Gastroesophageal sphincter (tissue), 4 donors: ENCODE results near the gene IGF2R. TPM values are rescaled to one million over a fixed set of nuclear protein-coding genes. Genes with fewer than 3 reads are reported as not detected.
A peak's percentile ranks its signal among the peaks of the same experiment; 100 is the strongest.

ENCODE experiments used
- ATAC-seq: fragments of 150-250 bp; one replicate; pipeline ENCODE4 v1.9.1; 2016; ENCODE audit warnings: mild to moderate bottlenecking, moderate library complexity
- H3K27ac ChIP-seq, 4 donors: fragments of 200-600 bp; sonication (generic) in 3 of 4; 1 replicate in 3 of 4; 2 replicates in 1 of 4; pipeline ENCODE4 v1.5.1; 2016 to 2019
- H3K27me3 ChIP-seq: fragments of 200-600 bp; sonication (generic); one replicate; pipeline ENCODE4 v1.5.1; 2019
- H3K36me3 ChIP-seq, 2 donors: fragments of 200-600 bp; sonication (generic); one replicate each; pipeline ENCODE4 v1.5.1; 2019; ENCODE audit warnings: control low read depth in 1 of 2
- H3K4me1 ChIP-seq, 3 donors: fragments of 200-600 bp; sonication (generic); 1 replicate in 2 of 3; 2 replicates in 1 of 3; pipeline ENCODE4 v1.5.1; 2016 to 2019; ENCODE audit warnings: control low read depth in 2 of 3
- H3K4me3 ChIP-seq, 2 donors: fragments of 200-600 bp; sonication (generic); one replicate each; pipeline ENCODE4 v1.5.1; 2019; ENCODE audit warnings: mild to moderate bottlenecking in 1 of 2, moderate library complexity in 1 of 2
- H3K9me3 ChIP-seq, 3 donors: fragments of 200-600 bp; sonication (generic); one replicate each; pipeline ENCODE4 v1.5.1; 2017 to 2019; ENCODE audit warnings: control low read depth in 2 of 3
- CTCF ChIP-seq, 4 experiments: fragments of 200-600 bp in 2 of 4; fragments of 450-650 bp in 2 of 4; sonication (generic) in 1 of 4; IDR thresholded peaks; one replicate each; pipeline ENCODE4 v1.5.1; 2017 to 2019; ENCODE audit warnings: antibody characterized with exemption in 4 of 4, mild to moderate bottlenecking in 2 of 4, moderate library complexity in 2 of 4
- EP300 ChIP-seq: sonication (generic); formaldehyde crosslinking; IDR thresholded peaks from one replicate; pipeline ENCODE4 v1.6.1; 2017; ENCODE audit warnings: antibody characterized with exemption, mild to moderate bottlenecking
- POLR2A ChIP-seq, 2 donors: fragments of 450-650 bp; IDR thresholded peaks; one replicate each; pipeline ENCODE4 v1.6.1; 2017; ENCODE audit warnings: antibody characterized with exemption in 2 of 2, mild to moderate bottlenecking in 2 of 2, moderate library complexity in 1 of 2
- POLR2AphosphoS5 ChIP-seq: sonication (generic); formaldehyde crosslinking; IDR thresholded peaks from one replicate; pipeline ENCODE4 v1.6.1; 2017; ENCODE audit warnings: antibody characterized with exemption
- WGBS, 2 donors: methylation state at CpG; one replicate each; pipeline ENCODE4 v1.1.5; 2018; ENCODE audit warnings: low coverage in 1 of 2; 5-methylcytosine and 5-hydroxymethylcytosine counted together
- total RNA-seq, 4 donors: library from RNA; depleted of rRNA; stranded (reverse); fragments of >200 nt; gene quantifications; one replicate each; pipeline ENCODE4 v1.1.0, GENCODE V29; 2016

Gene IGF2R
- total RNA-seq, 4 donors from 2014 or later, result 47.9 to 81.3 (median 52.7) TPM

DNA sequence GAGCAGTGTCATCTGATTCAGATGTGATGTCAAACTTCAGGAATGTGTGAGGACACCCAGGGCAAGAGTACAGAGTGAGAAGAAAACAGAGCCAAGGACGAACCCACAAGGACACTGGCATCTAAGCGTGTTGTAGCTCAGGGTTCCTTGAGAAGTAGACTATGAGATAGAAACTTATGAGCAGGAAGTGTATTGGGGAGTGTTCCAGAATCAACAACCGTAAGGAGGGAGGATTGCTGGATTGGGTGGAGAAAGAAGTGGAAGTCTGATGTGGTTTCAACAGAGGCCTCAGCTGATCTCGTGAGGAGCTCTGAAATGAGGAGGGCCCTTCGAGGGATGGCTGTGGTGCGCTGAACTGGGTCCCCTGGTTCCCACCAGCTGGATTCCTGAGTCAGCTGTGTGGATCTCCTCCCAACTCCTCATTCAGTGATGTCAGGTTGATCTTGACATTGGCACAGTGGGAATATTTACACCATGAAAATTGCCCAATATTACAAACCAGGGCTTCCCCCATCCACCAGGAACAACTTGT lies 25.7 kb upstream of the IGF2R start:
- ATAC-seq, result peak; percentile 61
- Histone ChIP-seq H3K27ac (no peak overlapping the region), H3K4me3 (no peak overlapping the region), H3K36me3 (no peaks in the 10 kb centered on the region), H3K27me3 (no peaks in the 10 kb centered on the region), H3K4me1 (no peaks in the 10 kb centered on the region), H3K9me3 (peaks cover 0 to 23% (median 0%) of the 10 kb centered on the region in 3 donors)
- 60 to 68% methylated on average over 2 to 5 of the region's 6 CpGs for WGBS, 2 donors
- TF ChIP-seq CTCF (IDR thresholded peaks at IDR 0.05) (no peak), EP300 (no peak), POLR2AphosphoS5 (no peak), POLR2A (IDR thresholded peaks at IDR 0.05) (no peak)

GRCh38 chr6:159943968-159944598 lies 24.8 kb upstream of the IGF2R start:
- no peaks in the 10 kb centered on the region for H3K27me3 ChIP-seq
- 42 to 100% methylated on average over 1 to 2 of the region's 2 CpGs for WGBS, 2 donors
- H3K4me1 ChIP-seq, result no peaks in the 10 kb centered on the region
- TF ChIP-seq CTCF (IDR thresholded peaks at IDR 0.05) (no peak), POLR2AphosphoS5 (no peak), POLR2A (IDR thresholded peaks at IDR 0.05) (no peak), EP300 (no peak)
- H3K4me3 ChIP-seq, result no peak overlapping the region
- peaks cover 0 to 23% (median 0%) of the 10 kb centered on the region in 3 donors for H3K9me3 ChIP-seq
- no peak overlapping the region for H3K27ac ChIP-seq
- no peak for ATAC-seq
- no peaks in the 10 kb centered on the region for H3K36me3 ChIP-seq

GRCh38 chr6:159945801-159946392 lies 23.0 kb upstream of the IGF2R start:
- TF ChIP-seq EP300 (no peak), POLR2A (IDR thresholded peaks at IDR 0.05) (no peak), CTCF (IDR thresholded peaks at IDR 0.05) (no peak), POLR2AphosphoS5 (no peak)
- no peak overlapping the region for H3K27ac ChIP-seq
- no peaks in the 10 kb centered on the region for H3K36me3 ChIP-seq
- no peak for ATAC-seq
- WGBS, 2 donors, result 86 to 92% methylated on average over 1 to 6 of the region's 6 CpGs
- H3K4me3 ChIP-seq, result no peak overlapping the region
- peaks cover 0 to 23% (median 0%) of the 10 kb centered on the region in 3 donors for H3K9me3 ChIP-seq
- H3K4me1 ChIP-seq, result no peaks in the 10 kb centered on the region
- peaks cover under 1% of the 10 kb centered on the region for H3K27me3 ChIP-seq

- Histone ChIP-seq H3K27me3 (peaks cover 10% of the 10 kb centered on the region), H3K36me3 (no peaks in the 10 kb centered on the region), H3K27ac (no peak overlapping the region), H3K4me3 (no peak overlapping the region), H3K4me1 (no peaks in the 10 kb centered on the region), H3K9me3 (peaks cover 0 to 23% (median 0%) of the 10 kb centered on the region in 3 donors)
- ATAC-seq, result no peak
- 83 to 91% methylated on average over 1 to 2 of the region's 2 CpGs for WGBS, 2 donors
- TF ChIP-seq EP300 (no peak), CTCF (IDR thresholded peaks at IDR 0.05) (no peak), POLR2AphosphoS5 (no peak), POLR2A (IDR thresholded peaks at IDR 0.05) (no peak)
Measured at GRCh38 chr6:159946912-159947311, 22.0 kb upstream of the IGF2R start.
